ES-I3 (cell line): Measurements from ENCODE around the gene C1S.

ENCODE experiments used
- H3K36me3 ChIP-seq: 2 replicates; pipeline ENCODE4 v1.6.1; 2013; ENCODE audit warnings: mild to moderate bottlenecking, low read length, control low read depth, moderate library complexity; ENCODE audit not compliant: insufficient read depth
- H3K4me1 ChIP-seq: 2 replicates; pipeline ENCODE4 v1.6.1; 2013; ENCODE audit warnings: mild to moderate bottlenecking, control low read depth, low read length; ENCODE audit not compliant: insufficient read depth
- H3K9ac ChIP-seq: 2 replicates; pipeline ENCODE4 v1.6.1; 2013; ENCODE audit warnings: low read depth, mild to moderate bottlenecking, low read length, moderate library complexity
- H3K9me3 ChIP-seq: 2 replicates; pipeline ENCODE4 v1.6.1; 2013; ENCODE audit warnings: mild to moderate bottlenecking, low read length, moderate library complexity; ENCODE audit not compliant: control insufficient read depth, insufficient read depth

The C1S gene

DNA sequence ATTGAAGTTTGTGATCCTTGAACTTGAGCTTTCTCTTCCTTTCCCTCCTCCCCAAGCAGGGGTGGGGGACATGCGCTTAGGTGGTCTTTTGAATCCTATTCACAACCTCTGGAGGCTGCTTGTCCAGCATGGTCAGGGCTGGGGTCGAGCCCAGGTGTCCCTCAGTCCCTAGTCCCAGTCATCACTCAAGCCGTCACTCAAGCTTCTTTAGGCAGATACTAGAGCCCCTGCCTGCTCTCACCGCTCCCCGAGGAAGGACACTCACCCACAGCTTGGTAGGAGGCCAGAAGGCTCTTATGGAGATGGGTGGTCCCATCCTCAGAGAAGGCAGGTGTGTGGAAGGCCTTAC, 49.0 kb downstream of the C1S start:
- no peak overlapping the region for H3K9ac ChIP-seq

DNA sequence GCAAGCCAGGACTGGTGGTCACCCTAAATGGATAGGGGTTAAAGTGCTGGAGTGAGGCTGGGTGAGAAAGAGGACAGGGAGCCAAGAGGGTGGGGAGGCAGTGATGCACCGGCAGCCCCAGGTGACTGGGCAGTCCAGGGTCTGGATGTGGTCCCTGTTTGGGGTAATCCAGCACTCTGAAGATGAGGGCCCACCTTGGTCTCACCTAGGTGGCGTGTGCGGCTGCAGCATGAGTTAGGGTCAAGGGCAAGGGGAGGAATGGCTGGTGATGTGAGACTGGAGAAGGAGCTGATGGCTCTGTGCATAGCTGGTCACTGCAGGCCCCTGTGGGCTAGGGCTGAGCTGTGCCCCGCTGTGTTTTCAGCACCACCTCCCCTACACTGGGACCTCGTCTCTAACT, 50.1 kb downstream of the C1S start:
- Histone ChIP-seq H3K9ac (no peak overlapping the region), H3K9me3 (no peaks in the 10 kb centered on the region), H3K36me3 (no peaks in the 10 kb centered on the region; the same call in 1 of the 2 replicates), H3K4me1 (no peaks in the 10 kb centered on the region; the same call in 1 of the 2 replicates)

More for the DNA sequence above, 49.0 kb downstream of the C1S start:
- H3K4me1 ChIP-seq, result no peaks in the 10 kb centered on the region; the same call in 1 of the 2 replicates
- no peaks in the 10 kb centered on the region for H3K36me3 ChIP-seq
- H3K9me3 ChIP-seq, result no peaks in the 10 kb centered on the region

DNA sequence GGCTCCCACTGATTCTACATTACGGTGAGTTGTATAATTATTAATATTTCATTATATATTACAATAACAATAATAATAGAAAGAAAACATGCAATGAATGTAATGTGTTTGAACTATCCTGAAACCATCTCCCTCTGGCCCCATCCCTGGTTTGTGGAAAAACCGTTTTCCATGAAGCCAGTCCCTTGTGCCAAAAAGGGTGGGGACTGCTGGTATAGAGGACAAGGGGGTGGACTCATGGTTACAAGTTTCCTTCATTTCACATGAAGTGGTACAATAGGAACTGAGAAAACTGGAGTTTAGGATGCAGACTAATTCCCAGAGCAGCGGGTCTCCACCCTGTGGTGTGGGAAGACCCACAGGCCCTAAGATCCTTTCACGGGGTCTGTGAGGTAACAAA, 51.5 kb downstream of the C1S start:
- no peaks in the 10 kb centered on the region; the same call in 1 of the 2 replicates for H3K4me1 ChIP-seq
- no peak overlapping the region for H3K9ac ChIP-seq
- H3K9me3 ChIP-seq, result no peaks in the 10 kb centered on the region
- H3K36me3 ChIP-seq, result peaks cover 2% of the 10 kb centered on the region; the same call in 1 of the 2 replicates

DNA sequence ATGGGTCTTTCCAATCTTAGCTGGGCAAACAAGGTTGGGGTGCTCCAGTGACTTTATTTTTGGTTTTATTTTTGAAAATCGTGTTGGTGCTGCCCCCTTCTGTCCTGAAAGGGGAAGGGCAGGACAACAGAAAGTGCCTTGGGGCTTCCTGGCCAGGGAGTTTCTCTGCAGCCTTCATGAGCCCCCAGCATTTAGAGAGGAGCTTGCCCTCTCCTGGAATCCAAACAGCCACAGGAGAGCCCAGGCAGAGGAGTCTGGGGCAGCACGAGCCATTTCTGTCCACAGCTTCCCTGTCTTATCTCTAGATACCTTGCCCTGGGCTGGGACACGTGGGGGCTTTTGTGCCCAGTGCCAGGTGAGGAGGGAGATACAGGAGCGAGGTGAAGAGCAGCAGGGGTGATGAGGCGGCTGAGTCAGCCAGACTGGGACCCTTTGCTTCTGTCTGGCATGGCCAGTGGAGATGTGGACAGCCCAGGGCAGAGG, 52.9 kb downstream of the C1S start:
- Histone ChIP-seq H3K9me3 (no peaks in the 10 kb centered on the region), H3K36me3 (peaks cover 2% of the 10 kb centered on the region; the same call in 1 of the 2 replicates), H3K9ac (no peak overlapping the region), H3K4me1 (no peaks in the 10 kb centered on the region; the same call in 1 of the 2 replicates)

DNA sequence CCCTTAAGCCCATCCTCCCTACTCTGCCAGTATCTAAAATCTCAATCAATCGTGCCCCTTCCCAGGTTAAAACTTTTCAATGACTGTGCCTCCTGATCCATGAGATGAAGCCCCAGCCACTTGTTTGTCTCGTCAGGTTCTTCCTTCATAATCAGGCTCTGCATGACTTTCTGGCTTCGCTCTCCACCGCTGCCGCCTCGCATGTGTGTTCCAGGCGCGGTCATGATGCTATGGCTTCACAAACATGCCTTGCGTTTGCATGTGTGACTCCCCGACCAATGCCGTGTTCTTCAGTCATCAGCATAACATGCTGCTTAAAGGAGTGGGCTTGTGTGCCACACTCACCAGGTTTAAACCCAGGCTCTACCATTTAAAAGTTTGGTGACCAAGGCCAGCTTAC, 53.5 kb downstream of the C1S start:
- Histone ChIP-seq H3K9ac (no peak overlapping the region), H3K36me3 (peaks cover 2% of the 10 kb centered on the region; the same call in 1 of the 2 replicates), H3K4me1 (no peaks in the 10 kb centered on the region; the same call in 1 of the 2 replicates), H3K9me3 (no peaks in the 10 kb centered on the region)

DNA sequence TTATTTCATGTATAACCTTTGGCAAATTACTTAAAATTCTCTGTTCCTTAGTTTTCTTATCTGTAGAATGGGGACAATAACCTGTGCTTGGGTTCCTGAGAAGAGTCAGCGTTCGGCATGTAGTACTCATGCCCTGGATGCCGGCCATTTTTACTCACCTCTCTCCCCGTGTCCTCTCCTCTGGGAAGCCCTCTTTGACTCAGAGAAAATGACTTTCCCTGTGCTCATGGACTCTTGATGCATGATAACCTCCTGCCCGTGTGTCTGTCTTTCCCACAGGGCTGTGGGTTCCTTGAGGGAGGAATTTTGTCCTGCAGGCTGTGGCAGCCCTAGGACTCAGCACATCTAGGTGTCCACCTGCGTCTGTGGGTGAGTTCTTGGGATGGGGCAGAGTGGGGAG, 54.3 kb downstream of the C1S start:
- Histone ChIP-seq H3K9me3 (no peaks in the 10 kb centered on the region), H3K36me3 (peaks cover 2% of the 10 kb centered on the region; the same call in 1 of the 2 replicates), H3K4me1 (no peaks in the 10 kb centered on the region; the same call in 1 of the 2 replicates), H3K9ac (no peak overlapping the region)

DNA sequence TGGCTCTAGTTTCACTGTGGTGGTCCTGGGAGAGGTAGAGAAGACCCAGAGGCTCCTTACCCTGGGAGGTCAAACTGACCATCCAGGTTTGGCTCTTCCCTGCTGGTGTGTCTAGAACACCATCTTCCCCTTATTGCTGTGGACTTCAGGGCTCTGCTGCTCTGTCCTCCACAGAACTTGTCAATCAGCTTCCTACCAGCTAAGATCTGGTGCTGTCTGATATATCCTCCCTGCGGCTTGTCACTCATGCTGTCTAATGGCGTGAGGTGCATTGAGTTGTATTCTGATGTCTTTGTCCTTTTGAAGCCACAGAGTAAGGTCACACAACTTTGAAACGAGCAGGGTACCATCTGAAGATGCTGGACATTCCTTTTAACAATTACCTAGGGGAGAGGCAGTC, 55.7 kb downstream of the C1S start:
- H3K36me3 ChIP-seq, result peaks cover 2% of the 10 kb centered on the region; the same call in 1 of the 2 replicates
- H3K9ac ChIP-seq, result no peak overlapping the region
- no peaks in the 10 kb centered on the region; the same call in 1 of the 2 replicates for H3K4me1 ChIP-seq
- no peaks in the 10 kb centered on the region for H3K9me3 ChIP-seq

DNA sequence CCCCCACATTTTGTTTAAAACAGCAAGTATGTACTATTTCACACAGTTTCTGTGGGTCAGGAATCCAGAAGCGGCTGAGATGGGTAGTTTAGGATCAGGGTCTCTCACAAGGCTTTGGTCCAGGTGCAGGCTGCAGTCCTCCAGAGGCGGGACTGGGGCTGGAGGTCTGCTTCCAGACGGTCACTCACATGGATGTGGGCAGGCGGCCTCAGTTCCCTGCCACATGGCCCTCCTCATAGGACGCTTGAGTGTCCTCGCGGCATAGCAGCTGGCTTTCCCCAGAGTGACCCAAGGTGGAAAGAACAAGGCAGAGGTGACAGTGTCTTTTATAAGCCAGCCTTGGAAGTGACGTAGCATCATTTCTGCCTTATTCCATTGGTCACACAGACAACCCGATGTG, 56.4 kb downstream of the C1S start:
- H3K36me3 ChIP-seq, result peaks cover 2% of the 10 kb centered on the region; the same call in 1 of the 2 replicates
- no peak overlapping the region for H3K9ac ChIP-seq
- no peaks in the 10 kb centered on the region for H3K9me3 ChIP-seq
- H3K4me1 ChIP-seq, result no peaks in the 10 kb centered on the region; the same call in 1 of the 2 replicates

DNA sequence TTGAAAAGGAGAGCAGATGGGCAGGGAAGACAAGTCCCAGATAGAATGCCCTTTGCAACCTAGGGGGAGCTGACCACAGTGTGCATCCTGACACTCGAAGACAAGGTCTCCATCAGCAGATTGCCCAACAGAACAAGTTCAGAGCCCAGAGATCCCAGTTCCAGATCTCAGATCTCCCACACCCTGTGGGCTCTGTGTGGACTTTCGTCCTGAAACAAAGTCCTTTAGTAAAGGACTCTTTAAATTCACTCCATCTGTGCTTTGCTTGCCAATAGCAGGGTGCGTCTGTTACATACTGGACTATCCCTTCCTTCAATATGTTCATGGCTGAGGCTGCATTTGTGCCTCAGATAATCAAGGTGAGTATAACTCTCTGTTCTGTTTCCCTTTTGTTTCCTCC, 57.2 kb downstream of the C1S start:
- Histone ChIP-seq H3K9me3 (no peaks in the 10 kb centered on the region), H3K9ac (no peak overlapping the region), H3K4me1 (no peaks in the 10 kb centered on the region; the same call in 1 of the 2 replicates), H3K36me3 (peaks cover 2% of the 10 kb centered on the region; the same call in 1 of the 2 replicates)

DNA sequence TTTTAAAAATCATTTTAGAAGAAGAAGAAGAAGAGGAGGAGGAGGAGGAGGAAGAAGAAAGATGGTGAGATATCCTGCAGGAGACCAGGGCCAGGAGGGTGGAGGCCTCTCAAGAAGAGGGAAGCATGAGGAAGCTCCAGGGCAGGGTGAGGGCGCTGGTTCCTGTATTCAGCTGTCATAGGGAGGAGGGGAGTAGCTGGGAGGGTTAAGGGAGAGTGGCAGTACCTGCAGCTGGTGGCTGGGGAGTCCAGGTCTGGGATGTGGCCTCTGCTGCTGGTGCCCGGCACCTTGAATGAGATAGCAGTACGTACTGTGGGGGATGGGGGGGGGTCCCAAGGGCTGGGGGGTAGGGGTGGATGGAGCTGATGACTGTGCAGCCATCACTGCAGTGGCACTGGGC, 58.4 kb downstream of the C1S start:
- Histone ChIP-seq H3K36me3 (peaks cover 2% of the 10 kb centered on the region; the same call in 1 of the 2 replicates), H3K9me3 (no peaks in the 10 kb centered on the region), H3K9ac (no peak overlapping the region), H3K4me1 (peaks cover 5% of the 10 kb centered on the region; the same call in 1 of the 2 replicates)

DNA sequence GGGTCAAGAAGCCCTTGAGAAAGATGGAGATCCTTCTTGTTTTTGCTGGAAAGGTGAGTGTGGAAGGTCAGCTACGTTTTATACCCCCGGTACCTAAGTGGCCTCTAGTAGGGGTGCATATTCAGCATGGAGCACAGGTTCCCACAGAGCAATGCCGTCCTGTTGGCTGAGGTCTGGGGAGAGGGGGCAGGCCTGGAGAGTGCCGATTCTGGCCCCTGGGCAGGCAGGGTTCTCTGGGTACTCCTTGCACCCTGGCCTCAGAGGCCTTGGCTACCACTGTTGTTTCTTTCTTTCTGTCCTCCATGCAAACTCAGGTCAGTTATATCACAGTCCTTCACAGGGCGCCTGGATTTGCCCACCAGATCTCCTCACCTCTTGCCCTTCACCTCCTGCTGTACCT, 59.6 kb downstream of the C1S start:
- Histone ChIP-seq H3K4me1 (peaks cover 5% of the 10 kb centered on the region; the same call in 1 of the 2 replicates), H3K36me3 (peaks cover 2% of the 10 kb centered on the region; the same call in 1 of the 2 replicates), H3K9ac (no peak overlapping the region), H3K9me3 (no peaks in the 10 kb centered on the region)
